HEK293T (cell line): ENCODE data around the gene ASGR1.

ENCODE experiments used
- CTCF ChIA-PET: fragments of 350-600 bp; formaldehyde crosslinking; extraction: SDS; loops from one replicate; lab custom pipeline; 2021; ENCODE audit warnings: antibody characterized with exemption, inconsistent platforms; lab: Yijun Ruan, JAX
- POLR2A ChIA-PET: fragments of 350-600 bp; formaldehyde crosslinking; extraction: SDS; loops from one replicate; lab custom pipeline; 2020; ENCODE audit warnings: antibody characterized with exemption, inconsistent platforms; lab: Yijun Ruan, JAX
- DNase-seq: peaks from one replicate; pipeline ENCODE4 v3.0.0; 2012; ENCODE audit warnings: mixed read lengths; ENCODE audit errors: extremely low spot score
- ARNT ChIP-seq: fragments of 450-650 bp; IDR thresholded peaks from 2 replicates; pipeline ENCODE4 v1.6.1; 2017; ENCODE audit warnings: mild to moderate bottlenecking
- BHLHE40 ChIP-seq: fragments of 450-650 bp; IDR thresholded peaks from 2 replicates; pipeline ENCODE4 v1.6.1; 2016; ENCODE audit warnings: mild to moderate bottlenecking, moderate library complexity, borderline replicate concordance
- CTBP1 ChIP-seq: fragments of 450-650 bp; IDR thresholded peaks from 2 replicates; pipeline ENCODE4 v1.6.1; 2016; ENCODE audit warnings: borderline replicate concordance
- ELF4 ChIP-seq: fragments of 450-650 bp; IDR thresholded peaks from 2 replicates; pipeline ENCODE4 v1.6.1; 2017; ENCODE audit warnings: antibody characterized with exemption
- FOXA1 ChIP-seq: fragments of 450-650 bp; IDR thresholded peaks from 2 replicates; pipeline ENCODE4 v1.6.1; 2016; ENCODE audit warnings: mild to moderate bottlenecking
- FOXK2 ChIP-seq: fragments of 450-650 bp; IDR thresholded peaks from 2 replicates; pipeline ENCODE4 v1.6.1; 2016; ENCODE audit warnings: mild to moderate bottlenecking
- FOXM1 ChIP-seq: fragments of 450-650 bp; IDR thresholded peaks from 2 replicates; pipeline ENCODE4 v1.6.1; 2017; ENCODE audit warnings: mild to moderate bottlenecking, borderline replicate concordance
- HDGF ChIP-seq: fragments of 450-650 bp; IDR thresholded peaks from 2 replicates; pipeline ENCODE4 v1.6.1; 2017; ENCODE audit warnings: antibody characterized with exemption, borderline replicate concordance
- L3MBTL2 ChIP-seq: fragments of 450-650 bp; conservative IDR thresholded peaks from 2 replicates; pipeline ENCODE4 v1.6.1; 2016; ENCODE audit warnings: mild to moderate bottlenecking
- LEF1 ChIP-seq: fragments of 450-650 bp; IDR thresholded peaks from 2 replicates; pipeline ENCODE4 v1.6.1; 2017; ENCODE audit warnings: mild to moderate bottlenecking, borderline replicate concordance
- NFRKB ChIP-seq: fragments of 450-650 bp; IDR thresholded peaks from 2 replicates; pipeline ENCODE4 v1.6.1; 2016; ENCODE audit warnings: mild to moderate bottlenecking, moderate library complexity
- SP1 ChIP-seq: fragments of 450-650 bp; IDR thresholded peaks from 2 replicates; pipeline ENCODE4 v1.6.1; 2017
- SUZ12 ChIP-seq: fragments of 450-650 bp; IDR thresholded peaks from 2 replicates; pipeline ENCODE4 v1.6.1; 2016; ENCODE audit warnings: mild to moderate bottlenecking
- TARDBP ChIP-seq: fragments of 450-650 bp; IDR thresholded peaks from 2 replicates; pipeline ENCODE4 v1.6.1; 2016
- ZNF384 ChIP-seq: fragments of 450-650 bp; IDR thresholded peaks from 2 replicates; pipeline ENCODE4 v1.6.1; 2016
- TF ChIP-seq, protein P1 (sequence below): fragments of 450-650 bp; IDR thresholded peaks from 2 replicates; pipeline ENCODE4 v1.6.1; 2016

Gene ASGR1

DNA sequence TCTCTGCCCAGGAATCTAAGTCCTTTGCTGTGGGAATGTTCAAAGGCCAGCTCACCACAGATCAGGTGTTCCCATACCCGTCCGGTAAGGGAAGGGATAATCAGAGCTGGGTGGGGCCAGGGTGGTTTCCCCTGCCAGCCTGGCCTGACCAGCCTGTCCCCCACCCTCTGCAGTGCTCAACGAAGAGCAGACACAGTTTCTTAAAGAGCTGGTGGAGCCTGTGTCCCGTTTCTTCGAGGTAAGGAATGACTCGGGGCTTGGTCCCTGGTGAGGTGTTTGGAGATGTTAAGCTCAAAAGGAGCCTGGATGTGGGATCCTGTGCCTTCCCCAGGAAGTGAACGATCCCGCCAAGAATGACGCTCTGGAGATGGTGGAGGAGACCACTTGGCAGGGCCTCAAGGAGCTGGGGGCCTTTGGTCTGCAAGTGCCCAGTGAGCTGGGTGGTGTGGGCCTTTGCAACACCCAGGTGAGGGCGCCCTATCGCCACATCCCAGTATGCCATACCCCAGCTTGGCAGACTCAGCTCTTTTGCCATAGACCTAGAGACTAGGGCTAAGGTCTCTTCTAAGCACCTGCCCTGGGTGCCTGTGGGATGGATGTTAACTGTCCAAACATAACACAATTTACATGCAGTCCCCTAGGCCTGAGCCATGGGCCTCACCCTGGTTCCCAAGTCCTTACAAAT, 41.6 kb upstream of the ASGR1 start:
- CTCF ChIA-PET = interaction anchor here (0.9 to 1.4 kb wide), 2 partner anchors 16 to 22 kb away, joined by 4 read pairs; partner anchors contain the start of gene GABARAP

DNA sequence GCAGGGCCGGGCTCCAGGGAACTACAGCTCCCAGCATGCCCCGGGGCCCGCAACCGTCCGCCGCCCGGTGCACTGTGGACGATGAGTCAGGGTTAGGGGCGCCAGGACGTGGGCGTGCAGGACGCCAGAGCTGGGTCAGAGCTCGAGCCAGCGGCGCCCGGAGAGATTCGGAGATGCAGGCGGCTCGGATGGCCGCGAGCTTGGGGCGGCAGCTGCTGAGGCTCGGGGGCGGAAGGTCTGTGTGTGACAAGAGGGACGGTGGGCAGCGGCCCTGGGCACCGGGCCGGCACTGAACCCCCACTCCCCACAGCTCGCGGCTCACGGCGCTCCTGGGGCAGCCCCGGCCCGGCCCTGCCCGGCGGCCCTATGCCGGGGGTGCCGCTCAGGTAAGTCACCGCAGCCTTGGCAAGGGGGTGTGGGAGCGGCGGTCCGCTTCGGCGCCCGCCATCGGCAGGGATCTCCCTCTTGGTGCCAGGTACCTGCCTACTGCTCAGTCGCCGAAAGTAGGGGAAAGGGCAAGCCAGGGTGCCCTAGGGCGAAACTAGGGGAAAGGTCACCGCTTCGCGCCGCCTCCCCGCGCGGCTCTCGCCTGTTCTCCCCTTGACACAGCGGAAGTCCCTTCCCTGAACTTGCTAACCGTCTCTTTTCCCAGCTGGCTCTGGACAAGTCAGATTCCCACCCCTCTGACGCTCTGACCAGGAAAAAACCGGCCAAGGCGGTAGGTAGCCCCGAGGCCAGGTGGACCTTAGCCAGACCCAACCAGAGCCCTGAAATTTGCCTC, 40.8 kb upstream of the ASGR1 start, which contains the start of the genes ACADVL and DLG4:
Gene ACADVL, plus strand, starts transcription at position 127 of the 781 bp plus-strand sequence. Its CDS starts 47 bp downstream, at position 174.
Gene DLG4, minus strand, starts transcription at position 25 of the 781 bp plus-strand sequence.
- CTCF ChIA-PET = interaction anchor here (0.6 to 1.4 kb wide), 2 partner anchors 17 to 29 kb away, joined by 3 to 4 read pairs; no protein-coding TSS in a partner anchor
- TF ChIP-seq FOXA1 (no peak), FOXK2 (no peak), LEF1 (no peak), L3MBTL2 (no peak), TARDBP (no peak), BHLHE40 (no peak), CTBP1 (no peak)
- DNase-seq = peak; percentile 71
- POLR2A ChIA-PET = interaction anchor here (0.6 to 9.3 kb wide), 27 partner anchors 9 to 185 kb away, joined by 3 to 166 read pairs (median 4); partner anchors contain the start of genes DVL2, GABARAP, NEURL4 and PHF23

More for the DNA sequence above, 41.6 kb upstream of the ASGR1 start:
- TF ChIP-seq LEF1 (no peak), BHLHE40 (no peak), TARDBP (no peak), FOXA1 (no peak), ZNF384 (no peak), FOXM1 (no peak), HDGF (no peak), FOXK2 (no peak), ELF4 (no peak), CTBP1 (no peak), NFRKB (no peak), SUZ12 (no peak), ARNT (no peak), SP1 (no peak), L3MBTL2 (no peak)
- TF ChIP-seq, protein P1, sequence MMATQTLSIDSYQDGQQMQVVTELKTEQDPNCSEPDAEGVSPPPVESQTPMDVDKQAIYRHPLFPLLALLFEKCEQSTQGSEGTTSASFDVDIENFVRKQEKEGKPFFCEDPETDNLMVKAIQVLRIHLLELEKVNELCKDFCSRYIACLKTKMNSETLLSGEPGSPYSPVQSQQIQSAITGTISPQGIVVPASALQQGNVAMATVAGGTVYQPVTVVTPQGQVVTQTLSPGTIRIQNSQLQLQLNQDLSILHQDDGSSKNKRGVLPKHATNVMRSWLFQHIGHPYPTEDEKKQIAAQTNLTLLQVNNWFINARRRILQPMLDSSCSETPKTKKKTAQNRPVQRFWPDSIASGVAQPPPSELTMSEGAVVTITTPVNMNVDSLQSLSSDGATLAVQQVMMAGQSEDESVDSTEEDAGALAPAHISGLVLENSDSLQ = no peak
- DNase-seq = peak; percentile 48
- POLR2A ChIA-PET = interaction anchor here (0.7 to 9.3 kb wide), 18 partner anchors 8 to 175 kb away, joined by 3 to 166 read pairs (median 4); partner anchors contain the start of genes CTDNEP1, DVL2, ELP5 and GABARAP

DNA sequence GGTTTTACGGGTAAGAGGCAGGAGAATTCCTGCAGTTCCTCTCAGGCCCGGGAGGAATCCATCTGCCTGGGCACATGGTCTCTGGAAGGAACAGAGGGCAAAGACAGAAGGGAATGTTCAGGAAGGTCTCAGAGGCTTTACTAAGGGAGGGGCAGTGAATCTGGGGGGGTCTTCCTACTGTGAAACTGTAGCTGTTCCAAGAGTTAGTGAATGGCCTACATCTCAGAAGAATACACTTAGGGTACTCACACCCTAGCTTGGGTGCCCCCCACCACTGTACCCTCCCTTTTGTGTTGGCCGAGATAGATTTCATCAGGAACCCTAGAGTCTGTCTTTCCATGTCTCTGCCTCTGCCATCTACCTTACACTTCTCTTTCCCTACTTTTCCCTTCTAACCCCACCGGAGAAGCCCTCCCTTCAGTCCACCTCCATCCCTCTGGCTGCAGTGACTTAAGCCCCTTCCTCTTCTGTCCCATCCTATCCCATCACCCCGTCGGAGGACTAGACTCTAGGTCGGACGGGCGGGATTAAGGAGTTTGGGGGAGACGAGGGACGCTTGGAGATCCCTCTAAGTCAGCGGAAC, 40.1 kb upstream of the ASGR1 start:
- no peak for TF ChIP-seq NFRKB
- no peak for TF ChIP-seq BHLHE40
- TF ChIP-seq SUZ12 = no peak
- TF ChIP-seq, protein P1 = no peak
- TF ChIP-seq ZNF384 = no peak
- no peak for TF ChIP-seq SP1
- TF ChIP-seq FOXA1 = no peak
- TF ChIP-seq FOXM1 = no peak
- no peak for TF ChIP-seq ARNT
- ChIA-PET POLR2A (interaction anchor here (0.6 to 9.3 kb wide), 16 partner anchors 10 to 184 kb away, joined by 3 to 166 read pairs (median 4); partner anchors contain the start of genes DVL2, GABARAP, NEURL4 and PHF23), CTCF (interaction anchor here (0.6 kb wide), 2 partner anchors 28 to 60 kb away, joined by 3 read pairs; no protein-coding TSS in a partner anchor)
- DNase-seq = no peak

DNA sequence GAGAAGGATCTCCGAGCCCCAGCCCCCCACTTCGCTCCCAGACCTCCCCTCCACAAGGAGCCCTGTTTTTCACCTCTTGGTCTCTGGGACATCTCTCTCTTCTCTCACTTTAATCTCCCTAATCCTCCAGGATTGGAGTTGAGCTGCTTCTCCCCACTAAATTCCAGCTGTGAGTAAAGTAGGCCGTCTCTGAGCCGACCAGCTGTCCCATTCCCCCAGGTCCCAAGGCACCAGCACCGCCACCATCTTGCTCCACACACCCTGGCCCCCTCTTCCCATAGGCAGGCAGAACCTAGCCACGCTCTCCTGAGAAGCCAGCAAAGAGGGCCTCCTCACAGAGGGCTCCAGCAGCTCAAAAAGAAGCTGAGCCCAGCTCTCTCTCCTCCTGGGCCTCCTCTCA, 39.6 kb upstream of the ASGR1 start:
- TF ChIP-seq L3MBTL2 (no peak), CTBP1 (no peak), BHLHE40 (no peak), LEF1 (no peak), SP1 (no peak)
- TF ChIP-seq, protein P1 = no peak
- ChIA-PET POLR2A (interaction anchor here (0.6 to 9.3 kb wide), 7 partner anchors 14 to 111 kb away, joined by 3 to 166 read pairs (median 4); partner anchors contain the start of genes DVL2, GABARAP, NEURL4 and PHF23), CTCF (interaction anchor here (0.6 kb wide), 1 partner anchor 61 kb away, joined by 3 read pairs; no protein-coding TSS in a partner anchor)
- no peak for DNase-seq

DNA sequence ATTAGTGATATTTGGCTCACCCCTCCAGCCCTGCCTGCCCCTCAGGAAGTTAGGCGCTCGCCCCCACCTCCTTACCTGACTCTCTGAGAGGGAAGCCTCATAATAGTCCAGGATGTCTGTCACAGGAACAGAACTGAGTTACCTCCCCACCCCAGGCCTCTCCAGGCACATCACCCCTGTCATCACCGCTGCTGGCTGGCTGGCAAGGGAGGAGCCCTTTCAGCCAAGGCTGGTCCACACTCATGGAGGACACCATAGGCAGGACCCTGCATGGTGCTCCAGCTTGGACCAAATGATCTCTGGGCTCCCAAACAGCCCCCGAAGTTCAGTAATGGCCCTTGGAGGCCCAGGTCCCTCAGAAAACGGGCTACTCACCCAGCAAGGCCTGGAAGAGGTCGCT, 39.0 kb upstream of the ASGR1 start:
- CTCF ChIA-PET = no interaction called here
- TF ChIP-seq SUZ12 (no peak), ELF4 (no peak), ARNT (no peak), CTBP1 (no peak), L3MBTL2 (no peak)
- no peak for DNase-seq
- POLR2A ChIA-PET = interaction anchor here (1.7 to 9.3 kb wide), 3 partner anchors 15 to 111 kb away, joined by 3 to 166 read pairs (median 11); partner anchors contain the start of genes DVL2, GABARAP, NEURL4 and PHF23
